HG02623 (cell line): ENCODE data around the gene KCNJ14.
"Not testable (repeated sequence)": the region's sequence is repeated elsewhere in the genome, so short reads cannot be mapped to it uniquely, and the experiment has no call there.

Source experiments
- ATAC-seq: cut with Tn5 transposase; IDR thresholded peaks from one replicate; pipeline ENCODE4 v1.9.1; 2021; ENCODE audit warnings: moderate library complexity; ENCODE audit not compliant: unreplicated experiment

The KCNJ14 gene

GRCh38 chr19:48484931-48485612, 29.7 kb downstream of the KCNJ14 start:
- no peak for ATAC-seq

GRCh38 chr19:48486706-48487105, 31.3 kb downstream of the KCNJ14 start:
- ATAC-seq = not testable (repeated sequence)

GRCh38 chr19:48487544-48487943, 32.2 kb downstream of the KCNJ14 start:
- ATAC-seq = no peak

- ATAC-seq = no peak
Observed at GRCh38 chr19:48487948-48488347, 32.6 kb downstream of the KCNJ14 start.

- ATAC-seq = not testable (repeated sequence)
Observed at GRCh38 chr19:48488478-48488877, 33.1 kb downstream of the KCNJ14 start.

GRCh38 chr19:48489608-48490216, 34.3 kb downstream of the KCNJ14 start:
- no peak for ATAC-seq

GRCh38 chr19:48490981-48491792, 35.8 kb downstream of the KCNJ14 start:
- ATAC-seq = no peak

- ATAC-seq = no peak
Observed at GRCh38 chr19:48491793-48492123, 36.4 kb downstream of the KCNJ14 start.

- ATAC-seq = peak; percentile 48
Observed at GRCh38 chr19:48492925-48493717, 37.7 kb downstream of the KCNJ14 start.

GRCh38 chr19:48493718-48494401, 38.5 kb downstream of the KCNJ14 start:
- ATAC-seq = no peak

- ATAC-seq = no peak
Observed at GRCh38 chr19:48495396-48495795, 40.0 kb downstream of the KCNJ14 start.

GRCh38 chr19:48496959-48497727, 41.8 kb downstream of the KCNJ14 start:
- ATAC-seq = no peak

GRCh38 chr19:48497728-48498594, 42.6 kb downstream of the KCNJ14 start:
- ATAC-seq = no peak

- no peak for ATAC-seq
Observed at GRCh38 chr19:48498595-48499311, 43.4 kb downstream of the KCNJ14 start.

- ATAC-seq = no peak
Observed at GRCh38 chr19:48499316-48500090, 44.1 kb downstream of the KCNJ14 start.

- ATAC-seq = no peak
Observed at GRCh38 chr19:48500830-48501493, 45.6 kb downstream of the KCNJ14 start.
